22Rv1 (cell line): ENCODE data around the gene TGDS.
"Not testable (repeated sequence)": the region's sequence is repeated elsewhere in the genome, so short reads cannot be mapped to it uniquely, and the experiment has no call there.

Experiments
- H3K27ac ChIP-seq: fragments of 450-650 bp; 2 replicates; pipeline ENCODE4 v1.5.1; 2017
- CTCF ChIP-seq: fragments of 450-650 bp; IDR thresholded peaks from 2 replicates; pipeline ENCODE4 v1.5.1; 2017; ENCODE audit warnings: mild to moderate bottlenecking
- ZFX ChIP-seq: fragments of 450-650 bp; IDR thresholded peaks from 2 replicates; pipeline ENCODE4 v1.6.1; 2017; ENCODE audit warnings: antibody characterized with exemption, borderline replicate concordance

Gene TGDS, protein sequence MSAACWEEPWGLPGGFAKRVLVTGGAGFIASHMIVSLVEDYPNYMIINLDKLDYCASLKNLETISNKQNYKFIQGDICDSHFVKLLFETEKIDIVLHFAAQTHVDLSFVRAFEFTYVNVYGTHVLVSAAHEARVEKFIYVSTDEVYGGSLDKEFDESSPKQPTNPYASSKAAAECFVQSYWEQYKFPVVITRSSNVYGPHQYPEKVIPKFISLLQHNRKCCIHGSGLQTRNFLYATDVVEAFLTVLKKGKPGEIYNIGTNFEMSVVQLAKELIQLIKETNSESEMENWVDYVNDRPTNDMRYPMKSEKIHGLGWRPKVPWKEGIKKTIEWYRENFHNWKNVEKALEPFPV

GRCh38 chr13:94595950-94596574 lies at the start of gene TGDS:
TSS of gene TGDS (minus strand) at chr13:94596152. CDS start at chr13:94596136, 16 bp downstream.
- peak within 1 kb of the TSS; percentile 65 for H3K27ac ChIP-seq
- TF ChIP-seq ZFX, result no peak
- no peak for TF ChIP-seq CTCF

DNA sequence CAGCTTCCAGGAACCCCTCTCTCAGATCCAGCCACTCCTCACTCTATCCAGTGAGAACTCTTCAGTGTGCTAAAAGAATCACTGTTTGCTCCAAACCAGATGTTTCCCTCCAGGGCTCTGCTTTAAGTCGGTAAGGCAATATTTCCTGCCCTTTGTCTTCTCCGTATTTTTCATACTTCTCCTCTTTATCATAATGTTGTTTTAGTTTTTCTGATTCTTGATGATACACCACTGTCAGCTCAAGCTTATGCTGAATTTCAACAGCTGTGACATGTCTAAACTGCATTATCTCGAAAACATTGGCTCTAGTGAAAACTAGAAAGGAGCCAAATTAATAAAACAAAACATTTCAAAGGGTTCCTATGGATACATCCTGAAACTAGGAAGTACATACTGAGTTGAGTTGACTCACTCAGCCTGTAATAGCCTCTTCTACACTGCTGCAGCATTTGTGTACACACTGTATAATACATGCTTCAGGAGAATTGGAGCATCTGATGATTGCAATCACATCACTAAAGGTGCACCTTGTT lies 45.5 kb upstream of the TGDS start:
- H3K27ac ChIP-seq, result no peak overlapping the region
- TF ChIP-seq CTCF (no peak), ZFX (no peak)

DNA sequence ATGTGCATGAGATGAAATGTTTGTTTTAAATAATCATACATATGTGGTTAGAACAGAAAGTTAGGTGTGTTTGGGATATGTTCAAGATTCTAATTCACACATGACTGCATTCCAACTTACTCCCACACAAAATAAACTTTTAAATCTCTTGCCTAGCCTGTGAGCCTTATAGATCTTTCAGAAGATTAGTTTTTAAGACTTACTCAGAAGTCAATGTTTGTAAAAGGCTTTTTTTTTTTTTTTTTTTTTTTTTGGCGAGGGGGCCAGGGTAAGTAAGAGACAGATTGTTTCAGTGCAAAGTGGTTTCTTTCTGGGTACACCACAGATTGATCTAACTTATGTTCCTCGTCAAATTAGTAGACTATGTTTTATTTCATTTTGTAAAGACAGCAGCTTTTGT lies 44.8 kb upstream of the TGDS start:
- TF ChIP-seq ZFX (no peak), CTCF (no peak)
- H3K27ac ChIP-seq, result no peak overlapping the region

DNA sequence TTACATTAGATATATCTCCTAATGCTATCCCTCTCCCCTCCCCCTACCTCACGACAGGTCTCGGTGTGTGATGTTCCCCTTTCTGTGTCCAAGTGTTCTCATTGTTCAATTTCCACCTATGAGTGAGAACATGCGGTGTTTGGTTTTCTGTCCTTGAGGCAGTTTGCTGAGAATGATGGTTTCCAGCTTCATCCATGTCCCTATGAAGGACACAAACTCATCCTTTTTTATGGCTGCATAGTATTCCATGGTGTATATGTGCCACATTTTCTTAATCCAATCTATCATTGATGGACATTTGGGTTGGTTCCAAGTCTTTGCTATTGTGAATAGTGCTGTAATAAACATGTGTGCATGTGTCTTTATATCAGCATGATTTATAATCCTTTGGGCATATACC lies 41.7 kb upstream of the TGDS start:
- H3K27ac ChIP-seq, result not testable (repeated sequence)

DNA sequence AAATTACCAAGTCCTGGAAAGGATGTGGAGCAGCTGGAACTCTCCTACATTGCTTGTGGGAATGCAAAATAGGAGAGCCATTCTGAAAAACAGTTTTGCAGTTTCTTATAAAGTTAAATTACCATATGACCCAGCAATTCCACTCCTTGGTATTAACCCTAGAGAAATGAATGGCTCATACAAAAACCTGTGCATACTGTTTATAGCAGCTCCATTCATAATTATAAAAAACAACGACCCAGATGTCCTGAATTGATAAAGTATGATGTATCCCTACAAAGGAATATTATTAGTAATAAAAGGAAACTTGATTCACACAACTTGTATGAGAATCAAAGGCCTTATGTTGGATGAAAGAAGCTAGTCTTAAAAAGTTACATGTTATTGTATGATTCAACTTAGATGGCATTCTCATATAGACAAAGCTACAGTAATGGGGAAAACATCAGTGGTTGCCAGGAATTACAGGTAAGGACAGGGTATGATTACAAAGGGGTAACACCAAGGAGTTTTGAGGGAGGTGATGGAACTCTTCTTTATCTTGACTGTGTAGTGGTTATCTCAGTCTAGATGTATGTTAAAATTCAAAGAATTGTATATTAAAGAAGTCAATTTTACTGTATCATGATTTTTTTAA lies 41.1 kb upstream of the TGDS start:
- TF ChIP-seq CTCF (no peak), ZFX (no peak)
- no peak overlapping the region for H3K27ac ChIP-seq

GRCh38 chr13:94636096-94636495 lies 40.1 kb upstream of the TGDS start:
- not testable (repeated sequence) for H3K27ac ChIP-seq

DNA sequence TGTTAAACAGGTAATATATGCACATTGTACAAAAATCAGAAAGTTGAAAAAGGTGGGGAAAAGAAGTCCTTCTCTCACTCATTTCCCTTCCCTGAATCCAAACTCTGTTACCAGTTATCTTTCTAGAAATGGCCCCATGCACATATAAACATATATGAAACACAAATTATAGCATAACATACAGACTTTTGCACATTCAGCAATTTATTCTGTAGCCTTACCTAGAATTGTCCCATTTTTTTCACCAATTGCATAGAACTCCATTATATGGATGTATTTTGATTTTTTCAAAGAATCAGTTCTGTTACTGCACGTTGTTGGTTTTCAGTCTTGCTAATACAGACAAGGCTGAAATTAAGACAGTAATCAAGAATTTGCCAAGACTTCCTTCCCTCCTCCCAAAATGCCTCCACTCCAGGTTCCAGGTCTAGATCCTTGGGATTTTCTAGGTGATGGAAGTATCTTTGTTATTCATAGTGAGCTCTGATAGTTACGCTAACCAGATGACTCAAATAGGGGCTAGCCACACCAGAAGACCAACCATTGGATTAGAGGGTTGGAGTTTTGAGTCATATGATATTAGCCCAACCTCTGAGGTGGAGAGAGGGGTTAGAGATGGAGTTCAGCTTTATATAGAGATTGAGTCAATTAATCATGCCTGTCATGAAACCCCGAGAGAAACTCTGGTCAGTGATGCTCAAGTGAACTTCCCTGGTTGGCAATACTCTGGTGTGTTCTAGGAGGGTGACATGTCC lies 36.5 kb upstream of the TGDS start:
- no peak for TF ChIP-seq CTCF
- no peak for TF ChIP-seq ZFX
- H3K27ac ChIP-seq, result no peak overlapping the region

GRCh38 chr13:94630858-94631257 lies 34.9 kb upstream of the TGDS start:
- TF ChIP-seq CTCF (no peak), ZFX (no peak)
- no peak overlapping the region for H3K27ac ChIP-seq
